ENCODE measurements around the gene TNFRSF8. TPM values are rescaled to one million over a fixed set of nuclear protein-coding genes. Genes with fewer than 3 reads are reported as not detected.
"Not testable (repeated sequence)": the region's sequence is repeated elsewhere in the genome, so short reads cannot be mapped to it uniquely, and the experiment has no call there.

TNFRSF8 gene
- polyA plus RNA-seq, 2 of the 4 experiments (the other 2 are of a cell fraction), result 0.05 TPM; not detected in 1

DNA sequence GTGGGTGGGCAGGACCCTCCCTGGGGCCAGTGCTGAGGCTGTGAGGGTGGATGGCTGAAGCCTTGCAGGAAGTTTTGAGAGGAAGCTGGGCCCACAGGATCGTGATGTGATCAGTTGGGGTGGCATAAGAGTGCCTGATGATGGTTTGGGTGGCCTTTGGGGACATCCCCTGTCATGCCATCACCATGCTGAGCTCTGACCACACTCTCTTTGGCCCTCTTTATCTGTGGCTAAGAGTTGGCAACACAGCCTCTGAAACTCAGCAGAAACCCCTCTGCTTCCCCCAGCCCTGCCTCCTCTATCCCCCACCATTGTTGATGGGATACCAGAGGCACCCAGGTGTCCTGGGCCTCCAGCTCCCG is 24.0 kb upstream of the TNFRSF8 start:
- 25% methylated on average over 1 of the region's 2 CpGs for WGBS (ENCODE audit: missing lambda C conversion rate)
- no peaks in the 10 kb centered on the region for H3K9me3 ChIP-seq
- H3K4me1 ChIP-seq, result peaks cover 5% of the 10 kb centered on the region; the same call in 1 of the 3 replicates
- ATAC-seq, result no peak
- no peak overlapping the region for H3K27ac ChIP-seq
- no peak overlapping the region for H3K4me2 ChIP-seq
- TF ChIP-seq ZFP36 (IDR thresholded peaks at IDR 0.05; ENCODE audit: borderline replicate concordance, partially characterized antibody) (no peak), RCOR1 (IDR thresholded peaks at IDR 0.05; ENCODE audit: low read depth, low read length) (no peak), EHF (CRISPR knock-in tag; IDR thresholded peaks at IDR 0.05) (no peak), JUN (IDR thresholded peaks at IDR 0.05) (no peak), TP53 (CRISPR knock-in tag; IDR thresholded peaks at IDR 0.05) (no peak), HOXB5 (CRISPR knock-in tag; IDR thresholded peaks at IDR 0.05) (no peak), RARB (CRISPR knock-in tag; IDR thresholded peaks at IDR 0.05) (no peak), NFE2L2 (conservative IDR thresholded peaks at IDR 0.05; ENCODE audit: low read length) (no peak), KDM1A (IDR thresholded peaks at IDR 0.05; ENCODE audit: low read depth) (no peak), CEBPB (IDR thresholded peaks at IDR 0.05) (no peak), SREBF2 (IDR thresholded peaks at IDR 0.05) (no peak), EP300 (IDR thresholded peaks at IDR 0.05) (no peak), CBX2 (IDR thresholded peaks at IDR 0.05; ENCODE audit: borderline replicate concordance, low read depth) (no peak), GATA3 (IDR thresholded peaks at IDR 0.05; ENCODE audit: borderline replicate concordance) (no peak), ZSCAN20 (CRISPR knock-in tag; IDR thresholded peaks at IDR 0.05) (no peak)
- TF ChIP-seq, protein P1, sequence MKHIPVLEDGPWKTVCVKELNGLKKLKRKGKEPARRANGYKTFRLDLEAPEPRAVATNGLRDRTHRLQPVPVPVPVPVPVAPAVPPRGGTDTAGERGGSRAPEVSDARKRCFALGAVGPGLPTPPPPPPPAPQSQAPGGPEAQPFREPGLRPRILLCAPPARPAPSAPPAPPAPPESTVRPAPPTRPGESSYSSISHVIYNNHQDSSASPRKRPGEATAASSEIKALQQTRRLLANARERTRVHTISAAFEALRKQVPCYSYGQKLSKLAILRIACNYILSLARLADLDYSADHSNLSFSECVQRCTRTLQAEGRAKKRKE (CRISPR knock-in tag; IDR thresholded peaks at IDR 0.05; ENCODE audit: low read depth), result no peak
- TF ChIP-seq, protein P2, sequence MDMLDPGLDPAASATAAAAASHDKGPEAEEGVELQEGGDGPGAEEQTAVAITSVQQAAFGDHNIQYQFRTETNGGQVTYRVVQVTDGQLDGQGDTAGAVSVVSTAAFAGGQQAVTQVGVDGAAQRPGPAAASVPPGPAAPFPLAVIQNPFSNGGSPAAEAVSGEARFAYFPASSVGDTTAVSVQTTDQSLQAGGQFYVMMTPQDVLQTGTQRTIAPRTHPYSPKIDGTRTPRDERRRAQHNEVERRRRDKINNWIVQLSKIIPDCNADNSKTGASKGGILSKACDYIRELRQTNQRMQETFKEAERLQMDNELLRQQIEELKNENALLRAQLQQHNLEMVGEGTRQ (IDR thresholded peaks at IDR 0.05), result no peak
- TF ChIP-seq, protein P3, sequence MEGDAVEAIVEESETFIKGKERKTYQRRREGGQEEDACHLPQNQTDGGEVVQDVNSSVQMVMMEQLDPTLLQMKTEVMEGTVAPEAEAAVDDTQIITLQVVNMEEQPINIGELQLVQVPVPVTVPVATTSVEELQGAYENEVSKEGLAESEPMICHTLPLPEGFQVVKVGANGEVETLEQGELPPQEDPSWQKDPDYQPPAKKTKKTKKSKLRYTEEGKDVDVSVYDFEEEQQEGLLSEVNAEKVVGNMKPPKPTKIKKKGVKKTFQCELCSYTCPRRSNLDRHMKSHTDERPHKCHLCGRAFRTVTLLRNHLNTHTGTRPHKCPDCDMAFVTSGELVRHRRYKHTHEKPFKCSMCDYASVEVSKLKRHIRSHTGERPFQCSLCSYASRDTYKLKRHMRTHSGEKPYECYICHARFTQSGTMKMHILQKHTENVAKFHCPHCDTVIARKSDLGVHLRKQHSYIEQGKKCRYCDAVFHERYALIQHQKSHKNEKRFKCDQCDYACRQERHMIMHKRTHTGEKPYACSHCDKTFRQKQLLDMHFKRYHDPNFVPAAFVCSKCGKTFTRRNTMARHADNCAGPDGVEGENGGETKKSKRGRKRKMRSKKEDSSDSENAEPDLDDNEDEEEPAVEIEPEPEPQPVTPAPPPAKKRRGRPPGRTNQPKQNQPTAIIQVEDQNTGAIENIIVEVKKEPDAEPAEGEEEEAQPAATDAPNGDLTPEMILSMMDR (IDR thresholded peaks at IDR 0.05), result no peak
- no peak for DNase-seq (ENCODE audit: low read depth in 1 of 2, low spot score in 1 of 2)
- CTCF ChIA-PET, result interaction anchor here (3.3 kb wide), 1 partner anchor 11 kb away, joined by 12 read pairs; no protein-coding TSS in a partner anchor
- no peak overlapping the region for H3K4me3 ChIP-seq
- POLR2A ChIA-PET, result no interaction called here
- FAIRE-seq, result no peak

DNA sequence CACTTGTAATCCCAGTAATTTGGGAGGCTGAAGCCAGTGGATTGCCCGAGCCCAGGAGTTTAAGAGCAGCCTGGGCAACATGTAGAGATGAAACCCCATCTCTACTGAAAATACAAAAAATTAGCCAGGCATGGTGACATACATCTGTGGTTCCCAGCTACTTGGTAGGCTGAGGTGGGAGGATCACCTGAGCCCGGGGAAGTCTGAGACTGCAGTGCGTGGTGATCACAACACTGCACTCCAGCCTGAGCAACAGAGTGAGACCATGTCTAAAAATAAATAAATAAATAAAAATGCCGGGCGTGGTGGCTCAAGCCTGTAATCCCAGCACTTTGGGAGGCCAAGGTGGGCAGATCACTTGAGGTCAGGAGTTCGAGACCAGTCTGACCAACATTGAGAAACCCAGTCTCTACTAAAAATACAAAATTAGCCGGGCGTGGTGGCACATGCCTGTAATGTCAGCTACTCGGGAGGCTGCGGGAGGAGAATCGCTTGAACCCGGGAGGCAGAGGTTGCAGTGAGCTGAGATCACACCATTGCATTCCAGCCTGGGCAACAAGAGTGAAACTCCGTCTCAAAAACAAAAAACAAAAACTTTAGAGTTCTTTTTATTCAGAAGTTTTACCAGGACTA is 23.2 kb upstream of the TNFRSF8 start:
- H3K4me1 ChIP-seq; H3K27ac ChIP-seq; DNase-seq (ENCODE audit: low read depth in 1 of 2, low spot score in 1 of 2); H3K4me2 ChIP-seq; FAIRE-seq; POLR2A ChIA-PET; H3K4me3 ChIP-seq; ATAC-seq; H3K9me3 ChIP-seq: not testable (repeated sequence)
- CTCF ChIA-PET, result interaction anchor here (0.8 to 3.3 kb wide), 2 partner anchors 9 to 11 kb away, joined by 4 to 12 read pairs; no protein-coding TSS in a partner anchor
- WGBS (ENCODE audit: missing lambda C conversion rate), result 76% methylated on average over 12 of the region's 13 CpGs

DNA sequence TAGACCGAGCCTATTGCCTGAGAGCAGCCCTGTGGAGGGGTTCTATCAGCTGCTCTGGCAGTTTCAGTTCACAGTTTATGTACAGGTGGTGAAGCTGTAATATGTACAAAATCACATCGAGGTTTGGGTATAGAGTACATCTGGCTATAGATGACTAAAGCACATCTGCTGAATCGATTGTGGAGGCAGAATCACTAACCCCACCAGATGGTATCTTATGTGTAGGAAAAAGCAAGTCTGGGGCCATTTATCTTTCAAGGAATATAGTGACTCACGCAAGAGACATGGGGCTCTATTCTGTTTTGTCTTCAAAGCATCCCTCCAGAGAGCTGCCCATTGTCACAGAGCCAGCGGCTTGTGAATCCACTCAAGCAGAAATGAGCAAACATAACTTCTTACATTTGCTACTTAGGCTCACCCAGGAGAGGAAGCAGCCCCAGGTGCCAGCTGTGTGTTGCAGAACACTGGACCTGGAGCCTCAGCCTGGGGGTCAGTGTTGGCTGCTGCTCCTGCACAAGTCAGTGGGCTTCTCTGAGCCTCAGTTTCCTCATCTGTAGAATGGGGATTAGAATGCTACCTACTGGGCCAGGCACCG is 22.5 kb upstream of the TNFRSF8 start:
- DNase-seq (ENCODE audit: low read depth in 1 of 2, low spot score in 1 of 2), result peak in 1 of 2 experiments; percentile 32
- CTCF ChIA-PET, result interaction anchor here (0.8 to 3.3 kb wide), 3 partner anchors 10 to 39 kb away, joined by 3 to 12 read pairs (median 4); no protein-coding TSS in a partner anchor
- H3K4me2 ChIP-seq, result no peak overlapping the region

DNA sequence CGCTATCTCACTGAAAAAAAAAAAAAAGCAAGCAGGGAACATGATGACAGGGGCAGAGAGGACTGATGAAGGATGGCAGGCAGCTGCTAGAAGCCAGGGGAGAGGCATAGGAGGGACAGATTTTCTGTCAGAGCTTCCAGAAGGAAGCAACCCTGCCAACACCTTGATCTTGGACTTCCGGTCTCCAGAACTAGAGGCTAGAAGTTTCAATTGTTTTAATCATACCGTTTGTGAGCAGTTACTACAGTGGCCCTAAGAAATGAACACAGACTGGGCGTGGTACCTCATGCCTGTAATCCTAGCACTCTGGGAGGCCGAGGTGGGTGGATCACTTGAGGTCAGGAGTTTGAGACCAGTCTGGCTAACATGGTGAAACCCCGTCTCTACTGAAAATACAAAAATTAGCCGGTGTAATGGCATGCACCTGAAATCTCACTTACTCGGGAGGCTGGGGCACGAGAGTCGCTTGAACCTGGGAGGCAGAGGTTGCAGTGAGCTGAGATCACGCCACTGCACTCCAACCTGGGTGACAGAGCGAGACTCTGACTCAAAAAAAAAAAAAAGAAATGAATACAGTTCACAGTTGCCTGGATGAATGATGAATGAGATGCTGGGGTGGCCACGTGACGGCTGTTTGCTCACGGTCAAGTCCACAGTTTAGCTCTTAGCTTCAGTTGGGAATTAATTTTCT is 18.8 kb upstream of the TNFRSF8 start:
- WGBS (ENCODE audit: missing lambda C conversion rate), result 71% methylated on average over 15 of the region's 15 CpGs
- CTCF ChIA-PET, result interaction anchor here (0.6 to 0.7 kb wide), 2 partner anchors 70 to 165 kb away, joined by 3 to 4 read pairs; no protein-coding TSS in a partner anchor
- ATAC-seq, result not testable (repeated sequence)

More for the DNA sequence above, 22.5 kb upstream of the TNFRSF8 start:
- FAIRE-seq, result no peak
- no peak overlapping the region for H3K27ac ChIP-seq
- H3K4me1 ChIP-seq, result peaks cover 5% of the 10 kb centered on the region; the same call in 1 of the 3 replicates
- POLR2A ChIA-PET, result no interaction called here
- TF ChIP-seq JUN (IDR thresholded peaks at IDR 0.05) (no peak), EHMT2 (IDR thresholded peaks at IDR 0.05; ENCODE audit: low read depth) (no peak), EP300 (IDR thresholded peaks at IDR 0.05) (no peak)
- 46% methylated on average over 5 of the region's 6 CpGs for WGBS (ENCODE audit: missing lambda C conversion rate)
- no peak overlapping the region for H3K4me3 ChIP-seq
- no peaks in the 10 kb centered on the region for H3K9me3 ChIP-seq
- peak in 1 of 2 experiments; percentile 24; a peak in 1 of 6 replicates for ATAC-seq

More for the DNA sequence above, 18.8 kb upstream of the TNFRSF8 start:
- POLR2A ChIA-PET; DNase-seq (ENCODE audit: low read depth in 1 of 2, low spot score in 1 of 2); FAIRE-seq; H3K4me1 ChIP-seq; H3K4me3 ChIP-seq; H3K9me3 ChIP-seq; H3K27ac ChIP-seq; H3K4me2 ChIP-seq: not testable (repeated sequence)

Data from A549 (cell line).